Measurements from ENCODE around the gene MIB2.
"Not testable (repeated sequence)": the region's sequence is repeated elsewhere in the genome, so short reads cannot be mapped to it uniquely, and the experiment has no call there.

MIB2 gene

DNA sequence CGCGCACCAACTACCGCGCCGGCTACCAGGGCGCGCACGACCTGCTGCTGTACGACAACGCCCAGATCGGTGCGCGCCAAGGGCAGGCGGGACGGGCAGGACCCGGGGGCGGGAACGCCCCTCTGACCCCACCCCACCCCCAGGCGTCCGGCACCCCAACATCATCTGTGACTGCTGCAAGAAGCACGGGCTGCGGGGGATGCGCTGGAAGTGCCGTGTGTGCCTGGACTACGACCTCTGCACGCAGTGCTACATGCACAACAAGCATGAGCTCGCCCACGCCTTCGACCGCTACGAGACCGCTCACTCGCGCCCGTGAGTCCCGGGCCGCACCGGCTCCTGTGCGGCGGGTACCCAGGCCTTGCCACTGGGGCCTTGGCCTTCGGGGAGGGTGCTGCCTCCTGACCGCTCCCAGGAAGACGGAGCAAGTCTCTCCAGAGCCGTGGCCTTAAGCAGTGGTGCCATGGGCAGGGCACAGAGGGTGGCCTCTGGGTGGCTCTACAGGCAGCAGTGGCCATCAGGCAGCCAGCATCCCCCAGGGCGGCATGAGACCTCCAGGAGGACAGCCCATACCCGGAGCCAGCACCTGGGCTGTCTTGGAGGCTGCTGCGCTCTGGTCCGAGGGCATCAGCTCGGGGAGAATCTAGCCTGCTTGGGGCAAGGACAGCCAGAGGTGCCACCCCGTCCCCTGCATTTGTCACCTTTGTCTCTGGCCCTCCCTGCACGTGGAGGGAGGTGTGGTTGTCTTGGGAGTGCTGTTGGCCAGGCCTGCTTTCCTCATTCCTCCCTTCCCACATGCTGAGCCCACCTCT, 8.5 kb downstream of the MIB2 start:
- in situ Hi-C loops (cut with HindIII; ENCODE audit: low pct_ligation_motif_present, low pct_unique_long_range_greater_than_20kb, low sequenced_read_pairs): no loop called here
- DNase-seq: no peak

GRCh38 chr1:1624443-1625403, 9.4 kb downstream of the MIB2 start:
- in situ Hi-C loops (cut with HindIII; ENCODE audit: low pct_ligation_motif_present, low pct_unique_long_range_greater_than_20kb, low sequenced_read_pairs): no loop called here
- DNase-seq: no peak

- DNase-seq: no peak
- in situ Hi-C loops (cut with HindIII; ENCODE audit: low pct_ligation_motif_present, low pct_unique_long_range_greater_than_20kb, low sequenced_read_pairs): no loop called here
Observed at GRCh38 chr1:1625404-1625775, 10.1 kb downstream of the MIB2 start.

DNA sequence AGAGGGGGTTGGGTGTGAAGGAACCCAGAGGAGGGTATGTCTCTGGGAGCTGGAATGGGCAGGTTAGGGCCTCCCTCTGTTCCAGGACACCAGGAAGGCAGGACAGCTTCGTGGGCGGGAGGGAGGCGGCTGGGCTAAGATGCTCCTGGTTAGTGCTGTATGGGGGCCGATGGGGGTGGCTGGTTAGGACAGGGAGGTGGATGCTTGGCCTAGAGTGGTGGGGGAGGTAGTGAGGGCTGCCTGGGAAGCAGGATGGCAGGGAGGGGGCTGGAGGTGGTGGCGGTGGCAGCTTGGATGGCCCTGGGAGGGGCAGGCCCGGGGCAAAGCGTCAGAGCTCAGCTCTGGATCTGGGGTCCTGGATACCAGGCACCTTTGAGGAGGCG, 10.5 kb downstream of the MIB2 start:
- in situ Hi-C loops (cut with HindIII; ENCODE audit: low pct_ligation_motif_present, low pct_unique_long_range_greater_than_20kb, low sequenced_read_pairs): no loop called here
- no peak for DNase-seq

DNA sequence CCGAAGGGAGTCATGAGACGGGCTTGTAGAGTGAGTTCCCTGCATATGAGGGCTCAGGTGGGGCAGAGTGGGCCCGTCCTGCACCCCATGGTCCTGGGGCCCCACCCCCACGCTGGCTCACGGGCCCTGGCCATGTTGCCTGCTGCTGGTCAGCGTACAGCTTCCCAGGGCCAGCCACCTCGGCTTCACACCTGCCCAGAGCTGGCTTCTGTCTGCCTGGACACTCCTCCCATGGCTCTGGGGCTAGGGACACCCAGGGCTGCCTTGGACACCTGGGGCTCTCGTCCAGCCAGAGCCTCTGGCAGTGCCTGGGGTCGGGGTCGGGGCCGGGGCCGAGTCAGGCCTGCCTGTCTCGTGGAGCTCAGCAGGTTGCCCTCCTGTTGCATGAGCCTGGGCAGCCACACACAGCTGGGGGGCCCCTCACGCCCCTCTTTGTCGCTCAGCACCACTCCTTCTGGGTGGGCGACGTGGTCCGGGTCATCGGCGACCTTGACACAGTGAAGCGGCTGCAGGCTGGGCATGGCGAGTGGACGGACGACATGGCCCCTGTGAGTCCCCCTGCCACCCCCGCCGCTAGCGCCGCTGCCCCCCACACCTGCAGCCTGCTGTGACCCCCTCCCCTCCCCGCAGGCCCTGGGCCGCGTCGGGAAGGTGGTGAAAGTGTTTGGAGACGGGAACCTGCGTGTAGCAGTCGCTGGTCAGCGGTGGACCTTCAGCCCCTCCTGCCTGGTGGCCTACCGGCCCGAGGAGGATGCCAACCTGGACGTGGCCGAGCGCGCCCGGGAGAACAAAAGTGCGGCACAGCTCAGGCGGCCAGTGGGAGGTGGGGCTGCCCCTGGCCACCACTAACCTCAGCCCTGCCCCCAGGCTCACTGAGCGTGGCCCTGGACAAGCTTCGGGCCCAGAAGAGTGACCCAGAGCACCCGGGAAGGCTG, 11.2 kb downstream of the MIB2 start:
- no peak for DNase-seq
- in situ Hi-C loops (cut with HindIII; ENCODE audit: low pct_ligation_motif_present, low pct_unique_long_range_greater_than_20kb, low sequenced_read_pairs): no loop called here

GRCh38 chr1:1627261-1627828, 12.0 kb downstream of the MIB2 start:
- in situ Hi-C loops (cut with HindIII; ENCODE audit: low pct_ligation_motif_present, low pct_unique_long_range_greater_than_20kb, low sequenced_read_pairs): no loop called here
- DNase-seq: no peak

DNA sequence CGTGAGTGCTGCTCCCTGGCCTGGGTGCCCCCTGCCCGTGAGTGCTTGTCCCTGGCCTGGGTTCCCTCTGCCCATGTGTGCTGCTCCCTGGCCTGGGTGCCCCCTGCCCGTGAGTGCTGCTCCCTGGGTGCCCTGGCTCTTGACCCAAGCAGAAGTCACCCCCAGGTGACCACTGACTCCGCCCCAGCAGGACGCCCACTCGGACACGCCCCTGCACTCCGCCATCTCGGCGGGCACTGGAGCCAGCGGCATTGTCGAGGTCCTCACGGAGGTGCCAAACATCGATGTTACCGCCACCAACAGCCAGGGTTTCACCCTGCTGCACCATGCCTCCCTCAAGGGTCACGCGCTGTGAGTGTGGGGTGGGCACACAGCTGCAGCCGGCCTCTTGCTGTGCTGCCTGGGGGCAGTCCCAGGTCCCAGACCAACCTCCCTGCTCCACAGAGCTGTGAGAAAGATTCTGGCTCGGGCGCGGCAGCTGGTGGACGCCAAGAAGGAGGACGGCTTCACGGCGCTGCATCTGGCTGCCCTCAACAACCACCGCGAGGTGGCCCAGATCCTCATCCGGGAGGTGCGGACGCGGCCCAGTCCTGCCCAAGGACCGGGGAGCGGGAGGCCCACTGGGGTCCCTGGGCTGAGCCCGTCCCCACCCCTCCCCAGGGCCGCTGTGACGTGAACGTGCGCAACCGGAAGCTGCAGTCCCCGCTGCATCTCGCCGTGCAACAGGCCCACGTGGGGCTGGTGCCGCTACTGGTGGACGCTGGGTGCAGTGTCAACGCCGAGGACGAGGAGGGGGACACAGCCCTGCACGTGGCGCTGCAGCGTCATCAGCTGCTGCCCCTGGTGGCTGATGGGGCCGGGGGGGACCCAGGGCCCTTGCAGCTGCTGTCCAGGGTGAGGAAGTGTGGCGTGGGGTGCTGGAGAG, 12.8 kb downstream of the MIB2 start:
- no peak for DNase-seq
- in situ Hi-C loops (cut with HindIII; ENCODE audit: low pct_ligation_motif_present, low pct_unique_long_range_greater_than_20kb, low sequenced_read_pairs): no loop called here

DNA sequence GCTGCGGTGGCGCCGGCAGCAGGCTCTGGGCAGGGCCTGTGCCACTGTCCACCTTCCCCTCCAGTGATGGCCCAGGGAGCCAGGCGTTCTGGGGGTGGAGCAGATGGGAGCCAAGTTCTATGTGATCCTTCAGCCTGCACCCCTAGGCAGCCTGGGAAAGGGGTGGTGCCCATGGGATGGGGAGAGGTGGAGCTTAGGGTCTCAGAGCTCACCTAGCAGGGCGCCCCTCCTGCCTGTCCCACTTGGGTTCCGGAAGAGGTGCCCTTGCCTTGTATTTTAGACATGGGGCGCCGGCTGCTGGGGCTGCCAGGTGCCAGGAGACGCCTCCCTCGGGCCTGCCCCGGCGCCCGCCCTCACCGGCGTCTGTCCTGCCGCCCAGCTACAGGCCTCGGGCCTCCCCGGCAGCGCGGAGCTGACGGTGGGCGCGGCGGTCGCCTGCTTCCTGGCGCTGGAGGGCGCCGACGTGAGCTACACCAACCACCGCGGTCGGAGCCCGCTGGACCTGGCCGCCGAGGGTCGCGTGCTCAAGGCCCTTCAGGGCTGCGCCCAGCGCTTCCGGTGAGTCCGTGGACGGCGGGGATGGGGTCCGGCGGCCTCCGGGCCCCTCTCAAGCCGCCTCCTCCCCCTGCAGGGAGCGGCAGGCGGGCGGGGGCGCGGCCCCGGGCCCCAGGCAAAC, 13.6 kb downstream of the MIB2 start:
- DNase-seq: no peak
- in situ Hi-C loops (cut with HindIII; ENCODE audit: low pct_ligation_motif_present, low pct_unique_long_range_greater_than_20kb, low sequenced_read_pairs): no loop called here

GRCh38 chr1:1629430-1630190, 14.3 kb downstream of the MIB2 start:
- in situ Hi-C loops (cut with HindIII; ENCODE audit: low pct_ligation_motif_present, low pct_unique_long_range_greater_than_20kb, low sequenced_read_pairs): no loop called here
- DNase-seq: no peak

DNA sequence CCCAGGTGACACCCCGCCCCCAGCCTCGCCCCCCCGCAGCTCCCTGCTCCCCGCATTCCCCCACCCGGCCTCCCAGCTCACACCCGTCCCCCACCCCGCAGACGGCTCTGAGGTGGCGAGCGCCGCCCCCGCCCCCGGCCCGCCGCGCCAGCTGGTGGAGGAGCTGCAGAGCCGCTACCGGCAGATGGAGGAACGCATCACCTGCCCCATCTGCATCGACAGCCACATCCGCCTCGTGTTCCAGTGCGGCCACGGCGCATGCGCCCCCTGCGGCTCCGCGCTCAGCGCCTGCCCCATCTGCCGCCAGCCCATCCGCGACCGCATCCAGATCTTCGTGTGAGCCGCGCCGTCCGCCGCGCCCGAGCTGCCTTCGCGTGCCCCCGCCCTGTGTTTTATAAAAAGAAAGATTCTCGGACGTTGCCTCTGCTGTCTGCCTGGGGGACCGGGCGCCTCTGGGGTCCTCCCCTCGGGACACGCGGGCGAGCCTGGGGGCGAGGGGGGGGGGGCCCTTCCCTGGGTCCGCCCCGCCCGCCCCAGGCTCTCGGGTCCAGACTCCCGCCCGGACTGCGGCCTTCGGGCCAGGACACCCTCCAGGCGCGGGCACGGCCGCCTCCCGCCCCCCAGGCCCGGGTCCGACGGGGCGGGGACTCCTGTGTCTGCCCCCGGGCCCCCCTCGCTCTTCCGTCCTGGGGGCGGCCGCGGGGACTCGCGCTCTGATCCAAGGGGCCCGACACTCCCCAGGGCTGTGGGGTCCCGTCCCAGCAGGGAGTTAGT, 15.1 kb downstream of the MIB2 start:
- in situ Hi-C loops (cut with HindIII; ENCODE audit: low pct_ligation_motif_present, low pct_unique_long_range_greater_than_20kb, low sequenced_read_pairs): no loop called here
- DNase-seq: no peak

- DNase-seq: no peak
- in situ Hi-C loops (cut with HindIII; ENCODE audit: low pct_ligation_motif_present, low pct_unique_long_range_greater_than_20kb, low sequenced_read_pairs): no loop called here
Observed at GRCh38 chr1:1630965-1631781, 15.9 kb downstream of the MIB2 start.

DNA sequence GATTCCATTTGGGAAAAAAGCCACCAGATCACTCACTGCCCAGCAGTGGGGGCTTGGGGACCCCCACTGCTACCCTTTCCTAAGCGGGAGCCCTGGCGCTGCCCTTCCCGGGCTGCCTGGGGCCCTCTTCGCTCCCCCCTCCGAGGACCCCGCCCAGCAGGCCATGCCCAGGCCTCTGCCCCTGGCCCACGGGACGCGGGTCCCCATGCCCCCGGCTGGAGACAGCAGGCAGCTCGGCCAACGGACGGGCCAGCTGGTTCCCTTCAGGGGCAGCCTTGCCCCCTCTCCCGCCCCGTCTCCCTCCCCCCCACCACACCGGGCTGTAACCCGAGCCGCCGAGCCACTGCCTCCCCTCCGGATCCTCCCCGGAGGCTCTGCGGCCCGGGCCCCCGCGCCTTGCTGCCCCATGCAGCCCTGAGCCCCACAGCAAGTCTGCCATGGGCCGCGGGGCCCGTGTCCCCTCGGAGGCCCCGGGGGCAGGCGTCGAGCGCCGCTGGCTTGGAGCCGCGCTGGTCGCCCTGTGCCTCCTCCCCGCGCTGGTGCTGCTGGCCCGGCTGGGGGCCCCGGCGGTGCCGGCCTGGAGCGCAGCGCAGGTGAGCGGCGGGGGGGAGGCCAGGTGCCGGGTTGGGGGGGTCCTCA, 16.6 kb downstream of the MIB2 start, which contains the start of gene MMP23B:
Gene MMP23B (plus strand): TSS at position 392 of the 639 bp plus-strand sequence. CDS start 46 bp downstream, at position 438.
- in situ Hi-C loops (cut with HindIII; ENCODE audit: low pct_ligation_motif_present, low pct_unique_long_range_greater_than_20kb, low sequenced_read_pairs): no loop called here
- DNase-seq: no peak

GRCh38 chr1:1633409-1633808, 18.1 kb downstream of the MIB2 start:
- in situ Hi-C loops (cut with HindIII; ENCODE audit: low pct_ligation_motif_present, low pct_unique_long_range_greater_than_20kb, low sequenced_read_pairs): not testable (repeated sequence)

GRCh38 chr1:1634613-1635012, 19.3 kb downstream of the MIB2 start:
- DNase-seq; in situ Hi-C loops (cut with HindIII; ENCODE audit: low pct_ligation_motif_present, low pct_unique_long_range_greater_than_20kb, low sequenced_read_pairs): not testable (repeated sequence)

More at GRCh38 chr1:1633409-1633808, 18.1 kb downstream of the MIB2 start:
- not testable (repeated sequence) for DNase-seq

Measured in ACHN (cell line).